ENCODE results near the gene PFDN1.

GRCh38 chr5:140329739-140330481 is 27.0 kb upstream of the PFDN1 start:
- TF ChIP-seq CTCF (IDR thresholded peaks at IDR 0.05; ENCODE audit: poor library complexity, severe bottlenecking) (no peak), RAD21 (conservative IDR thresholded peaks at IDR 0.05) (no peak), MXI1 (conservative IDR thresholded peaks at IDR 0.05; ENCODE audit: poor library complexity, severe bottlenecking) (no peak)
